22Rv1 (cell line): ENCODE data around the gene PLIN5.
"Not testable (repeated sequence)": the region's sequence is repeated elsewhere in the genome, so short reads cannot be mapped to it uniquely, and the experiment has no call there.

Experiments used
- CTCF ChIP-seq: fragments of 450-650 bp; IDR thresholded peaks from 2 replicates; pipeline ENCODE4 v1.5.1; 2017; ENCODE audit warnings: mild to moderate bottlenecking
- ZFX ChIP-seq: fragments of 450-650 bp; IDR thresholded peaks from 2 replicates; pipeline ENCODE4 v1.6.1; 2017; ENCODE audit warnings: antibody characterized with exemption, borderline replicate concordance

GRCh38 chr19:4541806-4542145 is 6.8 kb upstream of the PLIN5 start:
- TF ChIP-seq CTCF, ZFX: not testable (repeated sequence)
